ENCODE results near the gene AMHR2.
"Not testable (repeated sequence)": the region's sequence is repeated elsewhere in the genome, so short reads cannot be mapped to it uniquely, and the experiment has no call there.

DNA sequence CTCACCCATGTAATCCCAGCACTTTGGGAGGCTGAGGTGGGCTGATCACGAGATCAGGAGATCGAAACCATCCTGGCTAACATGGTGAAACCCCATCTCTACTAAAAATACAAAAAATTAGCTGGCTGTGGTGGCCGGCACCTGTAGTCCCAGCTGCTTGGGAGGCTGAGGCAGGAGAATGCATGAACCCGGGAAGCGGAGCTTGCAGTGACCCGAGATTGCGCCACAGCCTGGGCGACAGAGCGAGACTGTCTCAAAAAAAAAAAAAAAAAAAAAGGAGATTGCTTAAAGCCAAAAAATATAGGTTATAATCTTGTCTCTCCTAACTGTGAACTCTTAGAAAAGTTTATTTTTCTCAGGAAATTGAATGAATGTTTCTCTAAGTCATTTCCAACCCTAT, 11.7 kb downstream of the AMHR2 start:
- TF ChIP-seq REST (IDR thresholded peaks at IDR 0.05; ENCODE audit: unreplicated experiment); CREB1 (CRISPR knock-in tag; IDR thresholded peaks at IDR 0.05; ENCODE audit: low read depth); CTCF (conservative IDR thresholded peaks at IDR 0.05; ENCODE audit: low read depth in 2 of 2); POLR2AphosphoS5 (IDR thresholded peaks at IDR 0.05; ENCODE audit: low read depth); JUNB (IDR thresholded peaks at IDR 0.05; ENCODE audit: unreplicated experiment); EZH2 (IDR thresholded peaks at IDR 0.05; ENCODE audit: low read depth, unreplicated experiment); NANOG (IDR thresholded peaks at IDR 0.05; ENCODE audit: borderline replicate concordance); ZNF331 (CRISPR knock-in tag; IDR thresholded peaks at IDR 0.05; ENCODE audit: low read depth); ETS1 (IDR thresholded peaks at IDR 0.05): not testable (repeated sequence)
- TF ChIP-seq, protein P1, sequence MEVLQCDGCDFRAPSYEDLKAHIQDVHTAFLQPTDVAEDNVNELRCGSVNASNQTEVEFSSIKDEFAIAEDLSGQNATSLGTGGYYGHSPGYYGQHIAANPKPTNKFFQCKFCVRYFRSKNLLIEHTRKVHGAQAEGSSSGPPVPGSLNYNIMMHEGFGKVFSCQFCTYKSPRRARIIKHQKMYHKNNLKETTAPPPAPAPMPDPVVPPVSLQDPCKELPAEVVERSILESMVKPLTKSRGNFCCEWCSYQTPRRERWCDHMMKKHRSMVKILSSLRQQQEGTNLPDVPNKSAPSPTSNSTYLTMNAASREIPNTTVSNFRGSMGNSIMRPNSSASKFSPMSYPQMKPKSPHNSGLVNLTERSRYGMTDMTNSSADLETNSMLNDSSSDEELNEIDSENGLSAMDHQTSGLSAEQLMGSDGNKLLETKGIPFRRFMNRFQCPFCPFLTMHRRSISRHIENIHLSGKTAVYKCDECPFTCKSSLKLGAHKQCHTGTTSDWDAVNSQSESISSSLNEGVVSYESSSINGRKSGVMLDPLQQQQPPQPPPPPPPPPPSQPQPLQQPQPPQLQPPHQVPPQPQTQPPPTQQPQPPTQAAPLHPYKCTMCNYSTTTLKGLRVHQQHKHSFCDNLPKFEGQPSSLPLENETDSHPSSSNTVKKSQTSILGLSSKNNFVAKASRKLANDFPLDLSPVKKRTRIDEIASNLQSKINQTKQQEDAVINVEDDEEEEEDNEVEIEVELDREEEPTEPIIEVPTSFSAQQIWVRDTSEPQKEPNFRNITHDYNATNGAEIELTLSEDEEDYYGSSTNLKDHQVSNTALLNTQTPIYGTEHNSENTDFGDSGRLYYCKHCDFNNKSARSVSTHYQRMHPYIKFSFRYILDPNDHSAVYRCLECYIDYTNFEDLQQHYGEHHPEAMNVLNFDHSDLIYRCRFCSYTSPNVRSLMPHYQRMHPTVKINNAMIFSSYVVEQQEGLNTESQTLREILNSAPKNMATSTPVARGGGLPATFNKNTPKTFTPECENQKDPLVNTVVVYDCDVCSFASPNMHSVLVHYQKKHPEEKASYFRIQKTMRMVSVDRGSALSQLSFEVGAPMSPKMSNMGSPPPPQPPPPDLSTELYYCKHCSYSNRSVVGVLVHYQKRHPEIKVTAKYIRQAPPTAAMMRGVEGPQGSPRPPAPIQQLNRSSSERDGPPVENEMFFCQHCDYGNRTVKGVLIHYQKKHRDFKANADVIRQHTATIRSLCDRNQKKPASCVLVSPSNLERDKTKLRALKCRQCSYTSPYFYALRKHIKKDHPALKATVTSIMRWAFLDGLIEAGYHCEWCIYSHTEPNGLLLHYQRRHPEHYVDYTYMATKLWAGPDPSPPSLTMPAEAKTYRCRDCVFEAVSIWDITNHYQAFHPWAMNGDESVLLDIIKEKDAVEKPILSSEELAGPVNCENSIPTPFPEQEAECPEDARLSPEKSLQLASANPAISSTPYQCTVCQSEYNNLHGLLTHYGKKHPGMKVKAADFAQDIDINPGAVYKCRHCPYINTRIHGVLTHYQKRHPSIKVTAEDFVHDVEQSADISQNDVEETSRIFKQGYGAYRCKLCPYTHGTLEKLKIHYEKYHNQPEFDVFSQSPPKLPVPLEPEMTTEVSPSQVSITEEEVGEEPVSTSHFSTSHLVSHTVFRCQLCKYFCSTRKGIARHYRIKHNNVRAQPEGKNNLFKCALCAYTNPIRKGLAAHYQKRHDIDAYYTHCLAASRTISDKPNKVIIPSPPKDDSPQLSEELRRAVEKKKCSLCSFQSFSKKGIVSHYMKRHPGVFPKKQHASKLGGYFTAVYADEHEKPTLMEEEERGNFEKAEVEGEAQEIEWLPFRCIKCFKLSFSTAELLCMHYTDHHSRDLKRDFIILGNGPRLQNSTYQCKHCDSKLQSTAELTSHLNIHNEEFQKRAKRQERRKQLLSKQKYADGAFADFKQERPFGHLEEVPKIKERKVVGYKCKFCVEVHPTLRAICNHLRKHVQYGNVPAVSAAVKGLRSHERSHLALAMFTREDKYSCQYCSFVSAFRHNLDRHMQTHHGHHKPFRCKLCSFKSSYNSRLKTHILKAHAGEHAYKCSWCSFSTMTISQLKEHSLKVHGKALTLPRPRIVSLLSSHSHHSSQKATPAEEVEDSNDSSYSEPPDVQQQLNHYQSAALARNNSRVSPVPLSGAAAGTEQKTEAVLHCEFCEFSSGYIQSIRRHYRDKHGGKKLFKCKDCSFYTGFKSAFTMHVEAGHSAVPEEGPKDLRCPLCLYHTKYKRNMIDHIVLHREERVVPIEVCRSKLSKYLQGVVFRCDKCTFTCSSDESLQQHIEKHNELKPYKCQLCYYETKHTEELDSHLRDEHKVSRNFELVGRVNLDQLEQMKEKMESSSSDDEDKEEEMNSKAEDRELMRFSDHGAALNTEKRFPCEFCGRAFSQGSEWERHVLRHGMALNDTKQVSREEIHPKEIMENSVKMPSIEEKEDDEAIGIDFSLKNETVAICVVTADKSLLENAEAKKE (CRISPR knock-in tag; IDR thresholded peaks at IDR 0.05): not testable (repeated sequence)
